Mucosa of descending colon (tissue), 3 donors: Measurements from ENCODE around the gene DENND1B. TPM values are rescaled to one million over a fixed set of nuclear protein-coding genes. Genes with fewer than 3 reads are reported as not detected.

ENCODE experiments used
- ATAC-seq: fragments of 200-7000 bp; cut with Tn5 transposase; one replicate; pipeline ENCODE4 v1.9.1; 2020; ENCODE audit warnings: mild to moderate bottlenecking, moderate library complexity
- DNase-seq, 3 donors: peaks; one replicate each; pipeline ENCODE4 v3.0.0-alpha.2; 2020
- H3K36me3 ChIP-seq: fragments of 200-600 bp; one replicate; pipeline ENCODE4 v1.8.0; 2021; ENCODE audit warnings: low read depth, mild to moderate bottlenecking
- H3K4me1 ChIP-seq: fragments of 200-600 bp; one replicate; pipeline ENCODE4 v1.8.0; 2021; ENCODE audit warnings: low read depth, mild to moderate bottlenecking
- H3K4me3 ChIP-seq: fragments of 200-600 bp; one replicate; pipeline ENCODE4 v1.8.0; 2021; ENCODE audit warnings: mild to moderate bottlenecking
- H3K9me3 ChIP-seq: fragments of 200-600 bp; one replicate; pipeline ENCODE4 v1.8.0; 2021; ENCODE audit warnings: mild to moderate bottlenecking
- intact Hi-C, 2 donors: fragments of 100-400 bp; cut with DNase I in 1 of 2; cut with micrococcal nuclease in 1 of 2; formaldehyde crosslinking; loops; one replicate each; pipeline versions ENCODE4 v1.11.0 to v1.11.1; 2022; cut with DNase I, micrococcal nuclease
- total RNA-seq, 3 donors: library from RNA; stranded (reverse); fragmentation: NEBNext Ultra II Directional in 2 of 3; extraction: Animal tissue kit (Norgen Biotek cat#: 25700) in 2 of 3; gene quantifications; one replicate each; pipeline versions ENCODE4 v1.2.1 to v1.2.4, GENCODE V29; 2021 to 2023
- TF ChIP-seq, protein P1 (sequence below): fragments of 200-600 bp; IDR thresholded peaks from one replicate; pipeline ENCODE4 v1.8.0; 2022; ENCODE audit warnings: antibody characterized with exemption, mild to moderate bottlenecking
- donor health status: DM: no; HTN: no; CAD: no; lungs with moderate emphysema.
- donor health status: DM: no; HTN: no; CAD: no.
- donor health status: DM: no; HTN: yes; CAD: no.

DENND1B gene
- total RNA-seq, 3 donors from 2014 or later = 29.3 to 54.9 (median 32.2) TPM

DNA sequence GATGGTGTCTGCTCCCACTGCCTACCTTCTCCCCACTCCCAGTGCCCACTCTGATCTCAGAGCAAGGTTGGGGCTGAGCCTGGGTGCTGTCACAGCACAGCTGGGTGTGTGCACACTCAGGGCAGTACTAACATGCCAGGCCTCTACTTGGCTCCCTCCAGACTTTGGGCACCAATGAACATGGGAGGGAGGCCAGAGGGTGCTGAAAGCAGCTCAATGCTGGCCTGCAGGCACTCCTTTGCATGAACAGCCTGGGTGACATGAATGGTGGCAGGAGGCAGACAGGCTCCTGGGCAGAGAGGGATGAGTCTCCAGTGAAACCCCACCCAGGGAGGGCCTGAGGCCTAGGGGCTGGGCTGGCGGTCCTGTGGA lies 25.8 kb upstream of the DENND1B start:
- H3K4me3 ChIP-seq = no peak overlapping the region
- peaks cover 30% of the 10 kb centered on the region for H3K9me3 ChIP-seq
- no peaks in the 10 kb centered on the region for H3K36me3 ChIP-seq
- no peak for DNase-seq
- intact Hi-C loops = no loop called here
- TF ChIP-seq, protein P1, sequence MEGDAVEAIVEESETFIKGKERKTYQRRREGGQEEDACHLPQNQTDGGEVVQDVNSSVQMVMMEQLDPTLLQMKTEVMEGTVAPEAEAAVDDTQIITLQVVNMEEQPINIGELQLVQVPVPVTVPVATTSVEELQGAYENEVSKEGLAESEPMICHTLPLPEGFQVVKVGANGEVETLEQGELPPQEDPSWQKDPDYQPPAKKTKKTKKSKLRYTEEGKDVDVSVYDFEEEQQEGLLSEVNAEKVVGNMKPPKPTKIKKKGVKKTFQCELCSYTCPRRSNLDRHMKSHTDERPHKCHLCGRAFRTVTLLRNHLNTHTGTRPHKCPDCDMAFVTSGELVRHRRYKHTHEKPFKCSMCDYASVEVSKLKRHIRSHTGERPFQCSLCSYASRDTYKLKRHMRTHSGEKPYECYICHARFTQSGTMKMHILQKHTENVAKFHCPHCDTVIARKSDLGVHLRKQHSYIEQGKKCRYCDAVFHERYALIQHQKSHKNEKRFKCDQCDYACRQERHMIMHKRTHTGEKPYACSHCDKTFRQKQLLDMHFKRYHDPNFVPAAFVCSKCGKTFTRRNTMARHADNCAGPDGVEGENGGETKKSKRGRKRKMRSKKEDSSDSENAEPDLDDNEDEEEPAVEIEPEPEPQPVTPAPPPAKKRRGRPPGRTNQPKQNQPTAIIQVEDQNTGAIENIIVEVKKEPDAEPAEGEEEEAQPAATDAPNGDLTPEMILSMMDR = no peak
- no peaks in the 10 kb centered on the region for H3K4me1 ChIP-seq
- no peak for ATAC-seq

DNA sequence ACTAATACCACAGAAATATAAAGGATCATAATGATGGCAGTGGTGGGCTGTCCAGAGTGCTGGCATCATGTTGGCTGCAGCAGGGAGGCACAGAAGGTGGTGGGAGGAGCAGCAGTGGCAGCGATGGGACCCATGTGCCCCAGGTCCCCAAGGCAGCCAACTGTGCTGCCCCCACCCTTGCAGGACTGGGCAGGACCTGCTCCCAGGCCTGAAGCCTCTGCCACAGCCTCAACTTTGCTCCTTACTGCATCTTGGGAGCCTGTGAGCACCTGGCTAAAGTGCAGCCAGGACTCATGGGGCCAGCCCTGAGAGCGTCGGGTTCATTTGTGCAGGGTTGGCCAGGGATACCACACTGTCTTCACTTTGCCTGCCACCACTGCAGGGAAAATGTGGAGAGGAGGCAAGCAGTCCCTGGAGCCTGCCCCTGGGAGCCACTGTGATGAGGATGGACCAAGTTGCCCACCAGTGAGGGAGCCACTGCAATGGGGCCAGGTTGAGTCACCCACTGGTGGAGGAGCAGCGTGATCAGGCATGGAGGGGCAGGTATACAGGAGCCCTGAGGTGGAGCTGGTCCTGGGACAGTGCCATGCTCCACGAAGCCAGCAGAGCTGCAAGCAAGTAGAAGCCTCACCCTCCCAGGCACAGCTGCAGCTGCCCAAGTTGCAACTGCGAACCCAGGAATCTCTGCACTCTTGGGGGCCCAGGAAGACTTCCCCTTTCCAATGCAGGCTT lies 25.3 kb upstream of the DENND1B start:
- Histone ChIP-seq H3K9me3 (peaks cover 32% of the 10 kb centered on the region), H3K4me1 (no peaks in the 10 kb centered on the region), H3K36me3 (no peaks in the 10 kb centered on the region), H3K4me3 (no peak overlapping the region)
- DNase-seq (no peak), ATAC-seq (no peak)
- intact Hi-C loops = no loop called here
- TF ChIP-seq, protein P1 = no peak

DNA sequence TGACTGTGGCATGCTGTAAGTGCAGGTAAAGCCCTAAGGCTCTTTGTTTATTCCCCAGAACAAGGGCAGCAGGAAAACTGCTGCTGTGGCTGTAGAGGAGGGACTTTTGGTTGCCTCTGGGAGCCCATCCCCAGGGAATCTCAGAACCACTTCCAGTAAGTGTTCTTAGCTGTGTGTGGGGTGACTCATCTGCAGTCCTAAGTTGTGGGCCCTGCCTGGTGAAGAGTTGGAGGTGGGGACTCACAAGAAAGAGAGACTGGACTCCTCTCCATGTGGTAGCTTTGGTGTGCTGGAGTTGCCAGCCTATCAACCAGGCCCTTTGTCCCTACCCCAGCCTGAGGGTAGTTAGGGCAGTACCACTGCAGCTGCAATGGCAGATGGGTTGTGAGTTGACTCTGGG lies 24.0 kb upstream of the DENND1B start:
- Histone ChIP-seq H3K9me3 (peaks cover 32% of the 10 kb centered on the region), H3K4me3 (no peak overlapping the region), H3K36me3 (no peaks in the 10 kb centered on the region), H3K4me1 (no peaks in the 10 kb centered on the region)
- ATAC-seq (peak; percentile 19), DNase-seq (no peak)
- TF ChIP-seq, protein P1 = no peak
- intact Hi-C loops = no loop called here

DNA sequence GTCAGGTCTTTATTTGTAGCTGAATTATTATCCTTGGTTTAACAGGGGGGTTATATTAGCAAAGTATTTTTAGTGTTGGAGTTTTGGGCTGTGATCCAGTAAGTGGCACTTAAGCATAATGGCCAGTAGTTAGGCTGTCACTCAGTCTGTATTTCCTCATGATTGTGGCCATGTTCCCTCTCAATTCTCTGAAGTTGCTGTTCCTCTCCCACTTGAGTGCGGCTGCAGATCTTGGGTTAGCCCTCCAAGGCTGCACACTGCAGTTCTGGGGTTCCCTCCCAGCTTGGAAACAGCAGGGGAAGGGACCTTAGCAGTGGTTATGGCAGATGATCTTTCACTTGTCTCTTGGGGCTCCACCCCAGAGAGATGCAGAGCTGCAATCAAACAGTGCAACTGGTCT lies 23.2 kb upstream of the DENND1B start:
- Histone ChIP-seq H3K9me3 (peaks cover 32% of the 10 kb centered on the region), H3K36me3 (no peaks in the 10 kb centered on the region), H3K4me3 (no peak overlapping the region), H3K4me1 (no peaks in the 10 kb centered on the region)
- DNase-seq (no peak), ATAC-seq (no peak)
- intact Hi-C loops = no loop called here
- TF ChIP-seq, protein P1 = no peak

DNA sequence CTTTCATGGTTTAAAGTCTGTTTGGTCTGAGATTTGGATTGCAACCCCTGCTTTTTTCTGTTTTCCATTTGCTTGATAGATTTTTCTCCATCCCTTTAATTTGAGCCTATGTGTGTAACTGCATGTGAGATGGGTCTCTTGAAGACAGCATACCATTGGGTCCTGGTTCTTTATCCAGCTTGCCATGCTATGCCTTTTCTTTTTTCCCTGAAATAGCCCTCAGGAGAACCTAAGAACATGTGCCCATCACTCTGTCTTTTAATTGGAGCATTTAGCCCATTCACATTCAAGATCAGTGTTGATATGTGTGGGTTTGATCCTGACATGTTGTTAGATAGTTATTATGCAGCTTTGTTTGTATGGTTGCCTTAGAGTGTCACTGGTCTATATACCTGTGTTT lies 21.7 kb upstream of the DENND1B start:
- H3K4me3 ChIP-seq = no peak overlapping the region
- H3K4me1 ChIP-seq = no peaks in the 10 kb centered on the region
- intact Hi-C loops = no loop called here
- H3K9me3 ChIP-seq = peaks cover 32% of the 10 kb centered on the region
- no peaks in the 10 kb centered on the region for H3K36me3 ChIP-seq
- TF ChIP-seq, protein P1 = no peak
- no peak for ATAC-seq
- DNase-seq = no peak
